Measurements from ENCODE around the gene DDA1.

DNA sequence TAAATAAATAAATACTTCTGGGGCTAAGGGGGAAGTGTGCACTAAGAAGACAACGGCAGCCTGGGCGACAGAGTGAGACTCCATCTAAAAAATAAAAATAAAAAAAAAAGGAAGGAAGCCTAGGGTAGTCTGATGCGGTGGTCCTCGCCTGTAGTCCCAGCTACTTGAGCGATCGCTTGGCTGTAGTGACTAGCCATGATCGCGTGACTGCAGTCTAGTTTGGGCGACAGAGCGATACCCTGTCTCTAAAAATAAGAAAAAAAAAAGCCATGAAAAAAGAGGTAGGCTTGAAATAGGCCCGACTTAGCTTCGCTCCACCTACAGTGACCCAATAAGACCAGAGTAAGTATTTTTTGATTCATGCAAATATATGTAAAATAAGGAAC is 42.8 kb upstream of the DDA1 start:
- TF ChIP-seq, protein P1, sequence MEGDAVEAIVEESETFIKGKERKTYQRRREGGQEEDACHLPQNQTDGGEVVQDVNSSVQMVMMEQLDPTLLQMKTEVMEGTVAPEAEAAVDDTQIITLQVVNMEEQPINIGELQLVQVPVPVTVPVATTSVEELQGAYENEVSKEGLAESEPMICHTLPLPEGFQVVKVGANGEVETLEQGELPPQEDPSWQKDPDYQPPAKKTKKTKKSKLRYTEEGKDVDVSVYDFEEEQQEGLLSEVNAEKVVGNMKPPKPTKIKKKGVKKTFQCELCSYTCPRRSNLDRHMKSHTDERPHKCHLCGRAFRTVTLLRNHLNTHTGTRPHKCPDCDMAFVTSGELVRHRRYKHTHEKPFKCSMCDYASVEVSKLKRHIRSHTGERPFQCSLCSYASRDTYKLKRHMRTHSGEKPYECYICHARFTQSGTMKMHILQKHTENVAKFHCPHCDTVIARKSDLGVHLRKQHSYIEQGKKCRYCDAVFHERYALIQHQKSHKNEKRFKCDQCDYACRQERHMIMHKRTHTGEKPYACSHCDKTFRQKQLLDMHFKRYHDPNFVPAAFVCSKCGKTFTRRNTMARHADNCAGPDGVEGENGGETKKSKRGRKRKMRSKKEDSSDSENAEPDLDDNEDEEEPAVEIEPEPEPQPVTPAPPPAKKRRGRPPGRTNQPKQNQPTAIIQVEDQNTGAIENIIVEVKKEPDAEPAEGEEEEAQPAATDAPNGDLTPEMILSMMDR (CRISPR knock-in tag; IDR thresholded peaks at IDR 0.05), result no peak
- TF ChIP-seq ZZZ3 (CRISPR knock-in tag; IDR thresholded peaks at IDR 0.05; ENCODE audit: borderline replicate concordance) (no peak), MAZ (IDR thresholded peaks at IDR 0.05; ENCODE audit: borderline replicate concordance, low read depth, low read length) (no peak), MAZ (CRISPR knock-in tag; IDR thresholded peaks at IDR 0.05; ENCODE audit: low read depth) (no peak)
- TF ChIP-seq, protein P2, sequence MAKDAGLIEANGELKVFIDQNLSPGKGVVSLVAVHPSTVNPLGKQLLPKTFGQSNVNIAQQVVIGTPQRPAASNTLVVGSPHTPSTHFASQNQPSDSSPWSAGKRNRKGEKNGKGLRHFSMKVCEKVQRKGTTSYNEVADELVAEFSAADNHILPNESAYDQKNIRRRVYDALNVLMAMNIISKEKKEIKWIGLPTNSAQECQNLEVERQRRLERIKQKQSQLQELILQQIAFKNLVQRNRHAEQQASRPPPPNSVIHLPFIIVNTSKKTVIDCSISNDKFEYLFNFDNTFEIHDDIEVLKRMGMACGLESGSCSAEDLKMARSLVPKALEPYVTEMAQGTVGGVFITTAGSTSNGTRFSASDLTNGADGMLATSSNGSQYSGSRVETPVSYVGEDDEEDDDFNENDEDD (CRISPR knock-in tag; IDR thresholded peaks at IDR 0.05; ENCODE audit: borderline replicate concordance), result no peak
